Mucosa of stomach (tissue), 1 donor: Measurements from ENCODE around the gene ADGRG1.

Experiments
- H3K27me3 ChIP-seq: one replicate; pipeline ENCODE4 v1.7.0; 2013; ENCODE audit warnings: mild to moderate bottlenecking, low read length; ENCODE audit not compliant: control insufficient read depth, insufficient read depth
- H3K36me3 ChIP-seq: one replicate; pipeline ENCODE4 v1.7.0; 2013; ENCODE audit warnings: low read length; ENCODE audit not compliant: control insufficient read depth, insufficient read depth
- H3K4me1 ChIP-seq: one replicate; pipeline ENCODE4 v1.7.0; 2013; ENCODE audit warnings: mild to moderate bottlenecking, low read length; ENCODE audit not compliant: control insufficient read depth, insufficient read depth
- H3K4me3 ChIP-seq: one replicate; pipeline ENCODE4 v1.7.0; 2013; ENCODE audit warnings: low read length
- H3K9ac ChIP-seq: one replicate; pipeline ENCODE4 v1.7.0; 2013; ENCODE audit warnings: mild to moderate bottlenecking, low read length, moderate library complexity
- H3K9me3 ChIP-seq: one replicate; pipeline ENCODE4 v1.7.0; 2013; ENCODE audit warnings: mild to moderate bottlenecking, low read length, moderate library complexity; ENCODE audit not compliant: control insufficient read depth
- donor health status: Pancreatic carcinoma.

The ADGRG1 gene

GRCh38 chr16:57635266-57636097 is 7.1 kb downstream of the ADGRG1 start:
- H3K4me1 ChIP-seq = peaks cover 74% of the 10 kb centered on the region
- no peak overlapping the region for H3K4me3 ChIP-seq
- no peaks in the 10 kb centered on the region for H3K36me3 ChIP-seq
- no peaks in the 10 kb centered on the region for H3K27me3 ChIP-seq
- no peaks in the 10 kb centered on the region for H3K9me3 ChIP-seq
- H3K9ac ChIP-seq = no peak overlapping the region

- H3K9ac ChIP-seq = no peak overlapping the region
These were observed 7.8 kb downstream of the ADGRG1 start for GRCh38 chr16:57636184-57636583.

GRCh38 chr16:57637020-57637419 is 8.6 kb downstream of the ADGRG1 start:
- H3K9me3 ChIP-seq = no peaks in the 10 kb centered on the region
- H3K27me3 ChIP-seq = no peaks in the 10 kb centered on the region
- H3K36me3 ChIP-seq = no peaks in the 10 kb centered on the region
- H3K4me1 ChIP-seq = peaks cover 59% of the 10 kb centered on the region
- no peak overlapping the region for H3K4me3 ChIP-seq
- H3K9ac ChIP-seq = no peak overlapping the region

More at GRCh38 chr16:57636184-57636583, 7.8 kb downstream of the ADGRG1 start:
- no peaks in the 10 kb centered on the region for H3K27me3 ChIP-seq
- H3K36me3 ChIP-seq = no peaks in the 10 kb centered on the region
- peaks cover 67% of the 10 kb centered on the region for H3K4me1 ChIP-seq
- no peak overlapping the region for H3K4me3 ChIP-seq
- H3K9me3 ChIP-seq = no peaks in the 10 kb centered on the region

GRCh38 chr16:57637424-57637823 is 9.0 kb downstream of the ADGRG1 start:
- H3K4me3 ChIP-seq = no peak overlapping the region
- H3K9me3 ChIP-seq = no peaks in the 10 kb centered on the region
- no peaks in the 10 kb centered on the region for H3K27me3 ChIP-seq
- H3K36me3 ChIP-seq = no peaks in the 10 kb centered on the region
- H3K9ac ChIP-seq = no peak overlapping the region
- H3K4me1 ChIP-seq = peaks cover 55% of the 10 kb centered on the region

GRCh38 chr16:57637965-57638364 is 9.5 kb downstream of the ADGRG1 start:
- Histone ChIP-seq H3K36me3 (no peaks in the 10 kb centered on the region), H3K27me3 (no peaks in the 10 kb centered on the region), H3K4me1 (peaks cover 54% of the 10 kb centered on the region), H3K9me3 (no peaks in the 10 kb centered on the region), H3K4me3 (no peak overlapping the region), H3K9ac (no peak overlapping the region)

GRCh38 chr16:57638381-57638780 is 10.0 kb downstream of the ADGRG1 start:
- peaks cover 58% of the 10 kb centered on the region for H3K4me1 ChIP-seq
- H3K9ac ChIP-seq = no peak overlapping the region
- H3K4me3 ChIP-seq = no peak overlapping the region
- H3K27me3 ChIP-seq = no peaks in the 10 kb centered on the region
- H3K9me3 ChIP-seq = no peaks in the 10 kb centered on the region
- H3K36me3 ChIP-seq = no peaks in the 10 kb centered on the region

- Histone ChIP-seq H3K4me3 (no peak overlapping the region), H3K36me3 (no peaks in the 10 kb centered on the region), H3K27me3 (no peaks in the 10 kb centered on the region), H3K9me3 (no peaks in the 10 kb centered on the region), H3K4me1 (peaks cover 56% of the 10 kb centered on the region), H3K9ac (no peak overlapping the region)
These were observed 10.9 kb downstream of the ADGRG1 start for GRCh38 chr16:57639172-57639887.

- no peak overlapping the region for H3K9ac ChIP-seq
- no peak overlapping the region for H3K4me3 ChIP-seq
- H3K36me3 ChIP-seq = no peaks in the 10 kb centered on the region
- no peaks in the 10 kb centered on the region for H3K27me3 ChIP-seq
- peaks cover 48% of the 10 kb centered on the region for H3K4me1 ChIP-seq
- H3K9me3 ChIP-seq = no peaks in the 10 kb centered on the region
These were observed 11.8 kb downstream of the ADGRG1 start for GRCh38 chr16:57640185-57640584.

- H3K9ac ChIP-seq = no peak overlapping the region
- H3K27me3 ChIP-seq = no peaks in the 10 kb centered on the region
- peaks cover 43% of the 10 kb centered on the region for H3K4me1 ChIP-seq
- H3K9me3 ChIP-seq = no peaks in the 10 kb centered on the region
- no peak overlapping the region for H3K4me3 ChIP-seq
- H3K36me3 ChIP-seq = no peaks in the 10 kb centered on the region
These were observed 12.2 kb downstream of the ADGRG1 start for GRCh38 chr16:57640612-57641011.

GRCh38 chr16:57642160-57643135 is 14.0 kb downstream of the ADGRG1 start:
- Histone ChIP-seq H3K27me3 (no peaks in the 10 kb centered on the region), H3K36me3 (no peaks in the 10 kb centered on the region), H3K9ac (no peak overlapping the region), H3K4me3 (no peak overlapping the region), H3K9me3 (no peaks in the 10 kb centered on the region), H3K4me1 (peaks cover 35% of the 10 kb centered on the region)

- Histone ChIP-seq H3K4me1 (peaks cover 27% of the 10 kb centered on the region), H3K27me3 (no peaks in the 10 kb centered on the region), H3K4me3 (no peak overlapping the region), H3K36me3 (no peaks in the 10 kb centered on the region), H3K9ac (no peak overlapping the region), H3K9me3 (no peaks in the 10 kb centered on the region)
These were observed 14.9 kb downstream of the ADGRG1 start for GRCh38 chr16:57643147-57643874.
